ENCODE data around the gene ARID3A.

Gene ARID3A

GRCh38 chr19:982567-983170, 56.8 kb downstream of the ARID3A start:
- H3K27ac Mint-ChIP-seq = no peak overlapping the region

DNA sequence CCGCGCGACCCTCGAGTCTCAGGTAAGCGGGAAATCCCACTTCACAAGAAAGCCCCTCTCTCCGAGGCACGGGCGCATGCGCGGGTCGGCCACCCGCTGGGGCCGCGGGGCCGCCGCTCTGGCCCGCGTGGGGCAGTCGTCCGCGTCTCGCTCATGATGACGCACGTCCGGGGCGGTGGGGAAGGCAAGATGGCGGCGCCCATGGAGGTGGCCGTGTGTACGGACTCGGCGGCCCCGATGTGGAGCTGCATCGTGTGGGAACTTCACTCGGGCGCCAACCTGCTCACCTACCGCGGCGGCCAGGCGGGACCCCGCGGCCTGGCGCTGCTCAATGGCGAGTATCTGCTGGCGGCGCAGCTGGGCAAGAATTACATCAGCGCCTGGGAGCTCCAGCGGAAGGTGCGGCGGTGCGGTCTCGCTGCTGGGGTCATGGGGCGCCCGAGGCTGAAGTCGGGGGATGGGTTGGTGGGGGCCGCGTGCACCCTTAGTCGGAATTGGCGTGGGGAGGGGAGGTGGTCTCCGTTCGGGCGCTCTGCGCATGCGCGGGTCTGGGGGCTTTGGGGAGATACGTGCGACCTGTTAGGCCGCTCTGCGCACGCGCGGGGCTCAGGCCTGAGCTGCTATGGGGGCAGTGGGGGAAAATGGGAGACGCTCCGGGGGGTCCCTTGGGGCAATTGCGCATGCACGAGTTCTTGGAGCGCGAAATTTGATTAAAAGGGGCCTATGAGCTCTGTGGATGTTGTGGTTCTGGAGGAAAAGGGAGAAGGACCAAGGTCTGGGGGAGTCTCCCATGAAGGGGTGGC, 58.5 kb downstream of the ARID3A start, which contains the start of gene WDR18:
Gene WDR18, plus strand, starts transcription at position 181 of the 803 bp plus-strand sequence. Its CDS starts 9 bp downstream, at position 190.
- Mint-ChIP-seq H3K27ac (peak within 1 kb of the TSS; percentile 96), H3K36me3 (ENCODE audit: low read depth) (peaks cover 25% of the 10 kb centered on the region), H3K9me3 (no peaks in the 10 kb centered on the region), H3K27me3 (no peaks in the 10 kb centered on the region), H3K4me1 (ENCODE audit: low read depth) (peaks cover 22% of the 10 kb centered on the region), H3K4me3 (peak within 1 kb of the TSS; percentile 95)

More at GRCh38 chr19:982567-983170, 56.8 kb downstream of the ARID3A start:
- H3K27me3 Mint-ChIP-seq = no peaks in the 10 kb centered on the region
- H3K36me3 Mint-ChIP-seq (ENCODE audit: low read depth) = peaks cover 18% of the 10 kb centered on the region
- H3K9me3 Mint-ChIP-seq = no peaks in the 10 kb centered on the region
- no peak overlapping the region for H3K4me3 Mint-ChIP-seq
- H3K4me1 Mint-ChIP-seq (ENCODE audit: low read depth) = peaks cover 22% of the 10 kb centered on the region

DNA sequence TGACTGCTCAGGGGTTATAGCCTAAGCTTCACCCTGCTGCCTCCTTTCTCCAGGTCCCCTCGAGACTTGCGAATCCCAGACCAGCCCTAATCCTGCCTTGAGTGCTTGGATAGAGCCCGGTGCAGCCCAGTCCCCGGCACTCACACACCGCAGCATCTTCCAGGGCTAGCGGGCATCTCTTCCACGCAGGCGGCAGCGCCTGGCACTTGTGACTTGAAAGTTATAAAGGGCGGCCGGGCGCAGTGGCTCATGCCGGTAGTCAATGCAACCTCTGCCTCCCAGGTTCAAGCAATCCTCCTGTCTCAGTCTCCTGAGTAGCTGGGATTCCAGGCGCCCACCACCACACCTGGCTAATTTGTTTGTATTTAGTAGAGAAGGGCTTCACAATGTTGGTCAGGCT, 60.2 kb downstream of the ARID3A start:
- peaks cover 22% of the 10 kb centered on the region for H3K4me1 Mint-ChIP-seq (ENCODE audit: low read depth)
- H3K9me3 Mint-ChIP-seq = no peaks in the 10 kb centered on the region
- no peaks in the 10 kb centered on the region for H3K27me3 Mint-ChIP-seq
- H3K4me3 Mint-ChIP-seq = peak overlapping the region; percentile 13
- no peak overlapping the region for H3K27ac Mint-ChIP-seq
- peaks cover 25% of the 10 kb centered on the region for H3K36me3 Mint-ChIP-seq (ENCODE audit: low read depth)

GRCh38 chr19:988081-988480, 62.2 kb downstream of the ARID3A start:
- peaks cover 28% of the 10 kb centered on the region for H3K36me3 Mint-ChIP-seq (ENCODE audit: low read depth)

DNA sequence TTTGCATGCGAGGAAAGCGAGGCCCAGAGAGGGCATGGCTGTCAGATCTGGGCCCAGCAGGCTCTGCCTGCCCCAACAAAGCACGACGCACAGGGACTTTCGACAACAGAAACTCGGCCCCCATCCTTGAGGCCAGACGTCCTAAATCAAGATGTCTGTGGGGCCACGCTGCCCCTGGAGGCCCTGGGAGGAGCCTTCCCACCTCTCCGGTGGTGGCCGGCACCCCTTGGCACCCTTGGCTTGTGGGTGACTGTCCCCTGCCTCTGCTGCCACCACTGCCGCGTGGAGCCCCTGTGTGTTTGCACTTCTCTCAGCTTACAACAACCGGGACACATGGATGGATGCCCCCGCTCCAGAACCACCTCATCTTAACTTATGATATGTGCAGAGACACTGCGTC, 62.7 kb downstream of the ARID3A start:
- H3K4me3 Mint-ChIP-seq = no peak overlapping the region
- no peaks in the 10 kb centered on the region for H3K9me3 Mint-ChIP-seq
- no peak overlapping the region for H3K27ac Mint-ChIP-seq
- H3K27me3 Mint-ChIP-seq = no peaks in the 10 kb centered on the region
- peaks cover 21% of the 10 kb centered on the region for H3K4me1 Mint-ChIP-seq (ENCODE audit: low read depth)
- H3K36me3 Mint-ChIP-seq (ENCODE audit: low read depth) = peaks cover 28% of the 10 kb centered on the region

More at GRCh38 chr19:988081-988480, 62.2 kb downstream of the ARID3A start:
- H3K9me3 Mint-ChIP-seq = no peaks in the 10 kb centered on the region
- no peak overlapping the region for H3K27ac Mint-ChIP-seq
- no peak overlapping the region for H3K4me3 Mint-ChIP-seq
- peaks cover 22% of the 10 kb centered on the region for H3K4me1 Mint-ChIP-seq (ENCODE audit: low read depth)
- H3K27me3 Mint-ChIP-seq = no peaks in the 10 kb centered on the region

DNA sequence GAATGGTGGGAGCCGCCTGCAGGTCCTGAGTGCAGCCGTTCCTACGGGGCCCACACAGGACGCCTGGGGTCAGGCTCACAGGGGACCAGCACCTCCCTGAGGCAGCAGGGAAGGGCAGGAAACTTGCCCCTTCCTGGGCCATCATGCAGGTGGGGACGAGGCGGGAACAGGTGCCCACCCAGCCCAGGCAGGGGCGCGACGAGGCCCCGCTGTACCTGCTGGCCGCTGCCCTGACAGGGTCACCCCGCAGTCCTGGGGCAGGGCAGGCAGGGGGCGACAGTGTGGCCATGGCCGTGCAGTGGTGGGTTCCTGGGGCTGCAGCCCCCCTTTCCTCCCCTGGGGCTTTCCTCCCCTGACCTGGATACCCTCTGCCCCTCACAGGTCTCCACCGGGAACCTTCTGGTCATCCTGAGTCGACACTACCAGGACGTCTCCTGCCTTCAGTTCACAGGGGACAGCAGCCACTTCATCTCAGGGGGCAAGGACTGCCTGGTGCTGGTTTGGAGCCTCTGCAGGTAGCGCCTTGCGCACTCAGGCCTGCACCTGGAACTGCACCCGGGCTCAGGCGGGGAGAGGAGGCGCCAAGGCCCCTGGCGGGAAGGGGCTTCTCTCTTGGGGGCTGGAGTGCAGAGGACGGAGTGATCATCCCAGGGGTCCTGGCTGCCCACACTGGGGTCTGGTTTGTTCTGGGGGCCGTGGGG, 63.7 kb downstream of the ARID3A start:
- H3K4me3 Mint-ChIP-seq = no peak overlapping the region
- H3K27me3 Mint-ChIP-seq = no peaks in the 10 kb centered on the region
- no peak overlapping the region for H3K27ac Mint-ChIP-seq
- H3K36me3 Mint-ChIP-seq (ENCODE audit: low read depth) = peaks cover 28% of the 10 kb centered on the region
- H3K4me1 Mint-ChIP-seq (ENCODE audit: low read depth) = peaks cover 14% of the 10 kb centered on the region
- no peaks in the 10 kb centered on the region for H3K9me3 Mint-ChIP-seq

- H3K27me3 Mint-ChIP-seq = no peaks in the 10 kb centered on the region
- no peak overlapping the region for H3K4me3 Mint-ChIP-seq
- H3K4me1 Mint-ChIP-seq (ENCODE audit: low read depth) = peaks cover 8% of the 10 kb centered on the region
- H3K36me3 Mint-ChIP-seq (ENCODE audit: low read depth) = peaks cover 24% of the 10 kb centered on the region
- H3K9me3 Mint-ChIP-seq = no peaks in the 10 kb centered on the region
- H3K27ac Mint-ChIP-seq = no peak overlapping the region
Measured at GRCh38 chr19:990119-990571, 64.3 kb downstream of the ARID3A start.

GRCh38 chr19:990746-991145, 64.9 kb downstream of the ARID3A start:
- no peak overlapping the region for H3K4me3 Mint-ChIP-seq
- H3K4me1 Mint-ChIP-seq (ENCODE audit: low read depth) = peaks cover 4% of the 10 kb centered on the region
- no peaks in the 10 kb centered on the region for H3K9me3 Mint-ChIP-seq
- no peaks in the 10 kb centered on the region for H3K27me3 Mint-ChIP-seq
- peaks cover 24% of the 10 kb centered on the region for H3K36me3 Mint-ChIP-seq (ENCODE audit: low read depth)
- H3K27ac Mint-ChIP-seq = no peak overlapping the region

DNA sequence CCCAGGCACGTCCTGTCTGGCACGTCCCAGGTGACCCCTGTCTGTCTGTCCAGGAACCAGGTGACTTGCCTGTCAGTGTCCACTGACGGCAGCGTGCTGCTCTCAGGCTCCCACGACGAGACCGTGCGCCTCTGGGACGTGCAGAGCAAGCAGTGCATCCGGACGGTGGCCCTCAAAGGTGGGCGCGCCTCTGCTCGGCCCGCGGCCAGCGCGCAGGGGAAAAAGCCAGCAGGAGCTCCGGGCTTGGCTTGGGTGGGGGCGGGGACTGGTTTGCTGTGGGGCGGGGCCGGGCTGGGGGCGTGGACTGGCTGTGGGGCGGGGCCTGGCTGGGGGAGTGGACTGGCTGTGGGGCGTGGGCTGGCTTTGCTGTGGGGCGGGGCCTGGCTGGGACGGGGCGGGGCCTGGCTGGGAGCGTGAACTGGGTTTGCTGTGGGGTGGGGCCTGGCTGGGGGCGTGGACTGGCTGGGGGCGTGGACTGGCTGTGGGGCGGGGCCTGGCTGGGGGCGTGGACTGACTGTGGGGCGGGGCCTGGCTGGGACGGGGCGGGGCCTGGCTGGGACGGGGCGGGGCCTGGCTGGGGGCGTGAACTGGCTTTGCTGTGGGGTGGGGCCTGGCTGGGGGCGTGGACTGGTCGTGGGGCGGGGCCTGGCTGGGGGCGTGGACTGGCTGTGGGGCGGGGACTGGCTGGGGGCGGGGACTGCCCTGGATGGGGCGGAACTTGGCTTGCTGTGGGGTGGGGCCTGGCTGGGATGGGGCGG, 65.5 kb downstream of the ARID3A start:
- no peak overlapping the region for H3K27ac Mint-ChIP-seq
- peaks cover 24% of the 10 kb centered on the region for H3K36me3 Mint-ChIP-seq (ENCODE audit: low read depth)
- H3K4me1 Mint-ChIP-seq (ENCODE audit: low read depth) = peaks cover 9% of the 10 kb centered on the region
- no peaks in the 10 kb centered on the region for H3K9me3 Mint-ChIP-seq
- H3K27me3 Mint-ChIP-seq = peaks cover under 1% of the 10 kb centered on the region
- H3K4me3 Mint-ChIP-seq = no peak overlapping the region

GRCh38 chr19:991932-992669, 66.3 kb downstream of the ARID3A start:
- Mint-ChIP-seq H3K27me3 (peaks cover 6% of the 10 kb centered on the region), H3K4me1 (ENCODE audit: low read depth) (peaks cover 12% of the 10 kb centered on the region), H3K27ac (no peak overlapping the region), H3K9me3 (no peaks in the 10 kb centered on the region), H3K4me3 (no peak overlapping the region), H3K36me3 (ENCODE audit: low read depth) (peaks cover 19% of the 10 kb centered on the region)

- Mint-ChIP-seq H3K4me3 (no peak overlapping the region), H3K27me3 (peaks cover 8% of the 10 kb centered on the region), H3K27ac (no peak overlapping the region), H3K4me1 (ENCODE audit: low read depth) (peaks cover 14% of the 10 kb centered on the region), H3K36me3 (ENCODE audit: low read depth) (peaks cover 15% of the 10 kb centered on the region), H3K9me3 (no peaks in the 10 kb centered on the region)
Measured at GRCh38 chr19:992670-993055, 66.8 kb downstream of the ARID3A start.

- Mint-ChIP-seq H3K27me3 (peaks cover 14% of the 10 kb centered on the region), H3K4me3 (no peak overlapping the region), H3K27ac (no peak overlapping the region), H3K4me1 (ENCODE audit: low read depth) (peaks cover 15% of the 10 kb centered on the region), H3K9me3 (no peaks in the 10 kb centered on the region), H3K36me3 (ENCODE audit: low read depth) (peaks cover 11% of the 10 kb centered on the region)
Measured at GRCh38 chr19:993361-993830, 67.6 kb downstream of the ARID3A start.

DNA sequence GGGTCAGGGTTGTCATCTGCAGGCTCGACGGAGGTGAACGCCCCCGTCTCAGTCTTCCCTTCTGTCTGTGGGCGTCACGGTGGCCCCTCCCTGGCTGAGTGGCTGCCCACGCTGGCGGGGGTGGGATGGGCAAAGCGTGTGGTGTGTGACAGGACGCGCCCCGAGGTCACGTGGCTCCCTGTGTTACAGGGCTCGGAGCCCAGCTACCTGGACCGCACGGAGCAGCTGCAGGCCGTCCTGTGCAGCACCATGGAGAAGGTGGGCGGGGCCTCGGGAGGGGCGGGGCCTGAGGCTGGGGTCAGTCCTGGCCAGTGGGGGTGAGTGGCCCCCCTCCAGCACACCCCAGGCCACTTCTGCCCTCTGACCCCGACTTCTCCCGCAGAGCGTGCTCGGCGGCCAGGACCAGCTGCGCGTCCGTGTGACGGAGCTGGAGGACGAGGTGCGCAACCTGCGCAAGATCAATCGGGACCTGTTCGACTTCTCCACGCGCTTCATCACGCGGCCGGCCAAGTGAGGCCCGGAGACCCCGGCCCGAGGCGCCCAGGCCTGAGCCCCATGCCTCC, 68.1 kb downstream of the ARID3A start:
- H3K36me3 Mint-ChIP-seq (ENCODE audit: low read depth) = peaks cover 8% of the 10 kb centered on the region
- no peak overlapping the region for H3K4me3 Mint-ChIP-seq
- no peaks in the 10 kb centered on the region for H3K9me3 Mint-ChIP-seq
- peaks cover 15% of the 10 kb centered on the region for H3K4me1 Mint-ChIP-seq (ENCODE audit: low read depth)
- no peak overlapping the region for H3K27ac Mint-ChIP-seq
- peaks cover 17% of the 10 kb centered on the region for H3K27me3 Mint-ChIP-seq

Measured in stimulated activated naive CD8-positive, alpha-beta T cell treated with anti-CD3 and anti-CD28 coated beads, Interleukin-15, Interleukin-2, amounts not matched to agents 100 ng/mL and 50 ng/mL, for 24 hours (primary cell).